Measurements from ENCODE around the gene PHF21A. TPM values are rescaled to one million over a fixed set of nuclear protein-coding genes. Genes with fewer than 3 reads are reported as not detected.

The PHF21A gene
- total and polyA plus RNA-seq, 10 of the 15 experiments (the other 5 are each of a cell fraction or from before 2014, with no cell fraction given) = 2.6 to 37.2 (median 16.0) TPM

DNA sequence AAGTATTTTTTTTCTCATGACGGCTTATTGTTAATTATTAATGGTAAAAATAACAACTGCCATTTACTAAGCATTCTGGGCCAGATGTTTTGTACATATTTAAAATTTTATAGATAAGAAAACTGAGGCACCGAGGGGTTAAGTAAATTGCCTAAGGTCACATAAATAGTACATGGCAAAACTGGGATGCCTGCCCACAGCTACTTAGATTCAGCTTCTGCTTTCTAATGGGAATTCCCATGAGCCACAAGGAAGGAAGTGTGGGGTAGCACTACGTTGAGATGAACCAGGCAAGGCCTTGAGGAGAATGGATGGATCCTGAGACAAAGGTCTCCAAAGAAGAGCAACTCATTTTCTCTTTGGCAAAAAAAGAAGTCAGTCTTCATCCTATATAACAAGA lies 11.9 kb upstream of the PHF21A start:
- ChIA-PET SMC1A (ENCODE audit: uncharacterized antibody, unreplicated experiment) (interaction anchor here (0.6 to 2.6 kb wide), 2 partner anchors 9 to 1354 kb away, joined by 3 to 10 read pairs; no protein-coding TSS in a partner anchor), CTCF (no interaction called here), POLR2A (no interaction called here), RAD21 (ENCODE audit: unreplicated experiment) (no interaction called here)
- H3K4me1 ChIP-seq (ENCODE audit: control insufficient read depth, insufficient read depth, low read length) = peaks cover 3% of the 10 kb centered on the region; the same call in 1 of the 2 replicates
- no peak overlapping the region for H2AFZ ChIP-seq (ENCODE audit: control insufficient read depth, low read depth, low read length)
- no peaks in the 10 kb centered on the region for H3K36me3 ChIP-seq (ENCODE audit: control insufficient read depth in 2 of 2, insufficient read depth in 2 of 2, low read length in 1 of 2)
- no peak overlapping the region for H3K9ac ChIP-seq (ENCODE audit: control insufficient read depth, insufficient read depth, low read length)
- H3K4me3 ChIP-seq = no peak overlapping the region
- in situ Hi-C loops (cut with MboI) = no loop called here
- no peaks in the 10 kb centered on the region for H3K79me2 ChIP-seq (ENCODE audit: control insufficient read depth, insufficient read depth, low read length)
- FAIRE-seq (no peak), ATAC-seq (no peak), DNase-seq (ENCODE audit: low read depth, low spot score) (no peak)
- no peaks in the 10 kb centered on the region; a peak in 2 of 4 replicates for H3K27me3 ChIP-seq (replicated peaks in 1 of 2; ENCODE audit: control insufficient read depth in 2 of 2, insufficient read depth in 2 of 2, low read length in 1 of 2)
- WGBS (ENCODE audit: insufficient coverage, insufficient replicate concordance, low lambda C conversion rate, missing lambda C conversion rate) = 36% methylated on average over 3 of the region's 3 CpGs
- no peaks in the 10 kb centered on the region for H4K20me1 ChIP-seq (ENCODE audit: control insufficient read depth, insufficient read depth)
- H3K27ac ChIP-seq (ENCODE audit: control insufficient read depth, insufficient read depth) = no peak overlapping the region
- BruUV-seq (replicated peaks) = no TSS peak
- no peak overlapping the region for H3K4me2 ChIP-seq (ENCODE audit: control insufficient read depth, insufficient read depth)
- H3K9me3 ChIP-seq (replicated peaks; ENCODE audit: control insufficient read depth, insufficient read depth, low read length) = no peaks in the 10 kb centered on the region
- intact Hi-C loops (cut with micrococcal nuclease; ENCODE audit: unreplicated experiment) = no loop called here
- TF ChIP-seq MXI1 (IDR thresholded peaks at IDR 0.05; ENCODE audit: low read depth, low read length) (no peak), JUND (IDR thresholded peaks at IDR 0.05; ENCODE audit: low read depth, low read length) (no peak), MEF2B (IDR thresholded peaks at IDR 0.05; ENCODE audit: partially characterized antibody, poor library complexity, severe bottlenecking) (no peak), FOXM1 (IDR thresholded peaks at IDR 0.05; ENCODE audit: low read depth, low read length) (no peak), MLLT1 (IDR thresholded peaks at IDR 0.05) (no peak), ETV6 (conservative IDR thresholded peaks at IDR 0.05 in 1 of 2, IDR thresholded peaks at IDR 0.05 in 1 of 2; ENCODE audit: borderline replicate concordance in 1 of 2, low read depth in 1 of 2) (no peak), SREBF2 (IDR thresholded peaks at IDR 0.05; ENCODE audit: low read length) (no peak), ZNF24 (IDR thresholded peaks at IDR 0.05) (no peak), RAD51 (IDR thresholded peaks at IDR 0.05) (no peak), GATAD2B (conservative IDR thresholded peaks at IDR 0.05; ENCODE audit: low read depth) (no peak), TCF7 (IDR thresholded peaks at IDR 0.05; ENCODE audit: borderline replicate concordance) (no peak), SIN3A (IDR thresholded peaks at IDR 0.05; ENCODE audit: low read depth, low read length) (no peak), PML (IDR thresholded peaks at IDR 0.05; ENCODE audit: low read length) (no peak), TAF1 (IDR thresholded peaks at IDR 0.05; ENCODE audit: borderline replicate concordance, low read depth, low read length) (no peak)
- TF ChIP-seq, protein P1, sequence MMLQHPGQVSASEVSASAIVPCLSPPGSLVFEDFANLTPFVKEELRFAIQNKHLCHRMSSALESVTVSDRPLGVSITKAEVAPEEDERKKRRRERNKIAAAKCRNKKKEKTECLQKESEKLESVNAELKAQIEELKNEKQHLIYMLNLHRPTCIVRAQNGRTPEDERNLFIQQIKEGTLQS (IDR thresholded peaks at IDR 0.05; ENCODE audit: borderline replicate concordance, extremely low read depth, low read depth, low read length) = no peak

Measured in GM12878 (cell line).